H1 (cell line): Measurements from ENCODE around the gene GNL3L. TPM values are rescaled to one million over a fixed set of nuclear protein-coding genes. Genes with fewer than 3 reads are reported as not detected.

Experiments
- CTCF ChIA-PET: fragments of 300-600 bp; sonication (Branson Sonifier 250); formaldehyde crosslinking; loops from one replicate; lab custom pipeline; 2021; ENCODE audit not compliant: partially characterized antibody; lab: Charles Lee
- POLR2A ChIA-PET: fragments of 300-600 bp; sonication (Branson Sonifier 250); formaldehyde crosslinking; loops from one replicate; lab custom pipeline; 2021; ENCODE audit warnings: inconsistent platforms; ENCODE audit not compliant: partially characterized antibody; lab: Charles Lee
- DNase-seq, 2 experiments: peaks; one replicate each; pipeline versions ENCODE4 v3.0.0 to v3.0.0-alpha.2; 2010 to 2022; ENCODE audit warnings: low spot score in 2 of 2, low read depth in 1 of 2, mixed read lengths in 1 of 2
- FAIRE-seq: peaks from 2 replicates; lab custom pipeline; 2011; peaks lifted over from hg19 to GRCh38; lab: Jason Lieb, UNC
- H2AFZ ChIP-seq: 2 replicates; pipeline ENCODE4 v1.8.1; 2012; ENCODE audit warnings: low read length, inconsistent platforms
- H2AK5ac ChIP-seq: 2 replicates; pipeline ENCODE4 v1.6.1; 2013; ENCODE audit warnings: low read depth, low read length
- H2BK120ac ChIP-seq: replicated peaks from 2 replicates; pipeline ENCODE3; 2013; ENCODE audit warnings: low read depth, low read length, inconsistent platforms
- H2BK12ac ChIP-seq: 2 replicates; pipeline ENCODE4 v1.6.1; 2013; ENCODE audit warnings: low read depth, low read length
- H2BK15ac ChIP-seq: 2 replicates; pipeline ENCODE4 v1.6.1; 2013; ENCODE audit warnings: low read length
- H2BK20ac ChIP-seq: 2 replicates; pipeline ENCODE4 v1.6.1; 2013; ENCODE audit warnings: low read length
- H2BK5ac ChIP-seq: 2 replicates; pipeline ENCODE4 v1.6.1; 2013; ENCODE audit warnings: low read depth, low read length
- H3K14ac ChIP-seq: 2 replicates; pipeline ENCODE4 v1.6.1; 2013; ENCODE audit warnings: inconsistent platforms; ENCODE audit not compliant: insufficient read length
- H3K18ac ChIP-seq: 2 replicates; pipeline ENCODE4 v1.6.1; 2013; ENCODE audit warnings: low read length; ENCODE audit errors: extremely low read depth
- H3K23ac ChIP-seq: 2 replicates; pipeline ENCODE4 v1.6.1; 2013; ENCODE audit warnings: inconsistent platforms; ENCODE audit not compliant: insufficient read length
- H3K23me2 ChIP-seq: 2 replicates; pipeline ENCODE4 v1.6.1; 2013; ENCODE audit warnings: low read depth, low read length
- H3K27ac ChIP-seq: 2 replicates; pipeline ENCODE4 v1.6.1; 2011; ENCODE audit warnings: low read depth, low read length, inconsistent platforms
- H3K27me3 ChIP-seq, 4 experiments: replicated peaks in 1 of 4; 1 replicate in 1 of 4; 2 replicates in 3 of 4; pipeline versions ENCODE4 v1.6.1 to v1.8.1; 2011 to 2013; ENCODE audit warnings: low read length in 3 of 4, mild to moderate bottlenecking in 3 of 4, inconsistent platforms in 2 of 4, mixed read lengths in 2 of 4, moderate library complexity in 1 of 4; ENCODE audit not compliant: control insufficient read depth in 3 of 4, insufficient read depth in 3 of 4; ENCODE audit errors: extremely low read depth in 1 of 4
- H3K36me3 ChIP-seq, 4 experiments: 2 replicates each; pipeline versions ENCODE4 v1.6.1 to v1.8.1; 2011 to 2013; ENCODE audit warnings: mild to moderate bottlenecking in 4 of 4, low read length in 3 of 4, moderate library complexity in 2 of 4, control low read depth in 1 of 4, inconsistent platforms in 1 of 4; ENCODE audit not compliant: insufficient read depth in 4 of 4, control insufficient read depth in 2 of 4
- H3K4ac ChIP-seq: replicated peaks from 2 replicates; pipeline ENCODE3; 2013; ENCODE audit warnings: low read length, low read depth, mixed read lengths, inconsistent platforms; ENCODE audit not compliant: insufficient read length
- H3K4me1 ChIP-seq, 4 experiments: replicated peaks in 1 of 4; 1 replicate in 1 of 4; 2 replicates in 3 of 4; pipeline versions ENCODE4 v1.6.1 to v1.8.1; 2011 to 2013; ENCODE audit warnings: low read length in 3 of 4, inconsistent platforms in 2 of 4, mixed read lengths in 1 of 4; ENCODE audit not compliant: insufficient read depth in 4 of 4, control insufficient read depth in 3 of 4
- H3K4me2 ChIP-seq, 2 experiments: 2 replicates each; pipeline versions ENCODE4 v1.6.1 to v1.8.1; 2011 to 2013; ENCODE audit warnings: low read depth in 2 of 2, low read length in 2 of 2, control low read depth in 1 of 2, inconsistent platforms in 1 of 2, mild to moderate bottlenecking in 1 of 2; ENCODE audit not compliant: insufficient read depth in 1 of 2
- H3K4me3 ChIP-seq, 4 experiments: fragments of 200-600, 300-600 bp in 1 of 4; sonication (generic), shearing (Covaris generic), sonication (Bioruptor Twin) in 1 of 4; 2 replicates each; pipeline versions ENCODE4 v1.5.1 to v1.8.1; 2011 to 2016; ENCODE audit warnings: low read length in 4 of 4, low read depth in 3 of 4, control low read depth in 2 of 4, inconsistent platforms in 2 of 4, mild to moderate bottlenecking in 2 of 4, mixed read lengths in 1 of 4, moderate library complexity in 1 of 4; ENCODE audit not compliant: insufficient read depth in 2 of 4; ENCODE audit errors: extremely low read depth in 1 of 4
- H3K56ac ChIP-seq: replicated peaks from 2 replicates; pipeline ENCODE3; 2013; ENCODE audit warnings: low read depth, mild to moderate bottlenecking, mixed read lengths, low read length, inconsistent platforms; ENCODE audit not compliant: insufficient read length
- H3K79me1 ChIP-seq: 2 replicates; pipeline ENCODE4 v1.6.1; 2013; ENCODE audit warnings: low read depth, low read length, control low read depth
- H3K79me2 ChIP-seq, 2 experiments: 2 replicates each; pipeline versions ENCODE4 v1.6.1 to v1.8.1; 2012 to 2013; ENCODE audit warnings: low read length in 2 of 2, mild to moderate bottlenecking in 2 of 2, inconsistent platforms in 1 of 2; ENCODE audit not compliant: insufficient read depth in 2 of 2, control insufficient read depth in 1 of 2
- H3K9ac ChIP-seq, 4 experiments: replicated peaks in 1 of 4; 1 replicate in 1 of 4; 2 replicates in 3 of 4; pipeline versions ENCODE4 v1.6.1 to v1.8.1; 2011 to 2013; ENCODE audit warnings: low read depth in 3 of 4, low read length in 3 of 4, control low read depth in 2 of 4, mild to moderate bottlenecking in 2 of 4, moderate library complexity in 2 of 4, inconsistent platforms in 1 of 4; ENCODE audit errors: extremely low read depth in 1 of 4
- H3K9me3 ChIP-seq, 2 experiments: 2 replicates each; pipeline versions ENCODE4 v1.6.1 to v1.8.1; 2012 to 2013; ENCODE audit warnings: mild to moderate bottlenecking in 2 of 2, moderate library complexity in 2 of 2, control low read depth in 1 of 2, inconsistent platforms in 1 of 2, low read depth in 1 of 2, low read length in 1 of 2, mixed read lengths in 1 of 2; ENCODE audit not compliant: insufficient read depth in 2 of 2
- H4K20me1 ChIP-seq, 2 experiments: replicated peaks in 1 of 2; 2 replicates each; pipeline versions ENCODE3 to v1.8.1; 2011 to 2013; ENCODE audit warnings: inconsistent platforms in 2 of 2, low read length in 2 of 2, mild to moderate bottlenecking in 1 of 2; ENCODE audit not compliant: insufficient read depth in 2 of 2, control insufficient read depth in 1 of 2
- H4K5ac ChIP-seq: 2 replicates; pipeline ENCODE4 v1.6.1; 2013; ENCODE audit warnings: low read length, low read depth, mixed read lengths, inconsistent platforms; ENCODE audit not compliant: insufficient read length
- H4K8ac ChIP-seq: 2 replicates; pipeline ENCODE4 v1.8.0; 2013; ENCODE audit warnings: mild to moderate bottlenecking, moderate library complexity, low read length, inconsistent platforms; ENCODE audit not compliant: insufficient read depth; ENCODE audit errors: extremely low read depth
- H4K91ac ChIP-seq: replicated peaks from 2 replicates; pipeline ENCODE3; 2013; ENCODE audit warnings: low read length, mixed read lengths, inconsistent platforms; ENCODE audit not compliant: insufficient read length
- CTCF ChIP-seq, 3 experiments: IDR thresholded peaks; 1 replicate in 2 of 3; 2 replicates in 1 of 3; pipeline versions ENCODE4 v1.5.1 to v1.6.1; 2011; ENCODE audit warnings: low read length in 3 of 3, mild to moderate bottlenecking in 3 of 3, inconsistent platforms in 2 of 3, low read depth in 1 of 3, moderate library complexity in 1 of 3; ENCODE audit not compliant: insufficient read depth in 1 of 3; ENCODE audit errors: control extremely low read depth in 1 of 3
- EZH2 ChIP-seq: fragments of 200-600 bp; sonication (generic); IDR thresholded peaks from 2 replicates; pipeline ENCODE4 v1.7.1; 2012; ENCODE audit warnings: low read depth, mild to moderate bottlenecking, moderate library complexity, low read length, inconsistent platforms; ENCODE audit not compliant: severe bottlenecking
- JUND ChIP-seq: IDR thresholded peaks from 2 replicates; pipeline ENCODE4 v1.6.1; 2011; ENCODE audit warnings: mild to moderate bottlenecking, improper control_type of control experiment, low read length
- TEAD4 ChIP-seq: IDR thresholded peaks from 2 replicates; pipeline ENCODE4 v1.6.1; 2012; ENCODE audit warnings: low read depth, low read length, inconsistent platforms, mixed read lengths
- ZNF274 ChIP-seq: IDR thresholded peaks from 2 replicates; pipeline ENCODE4 v1.7.0; 2012; ENCODE audit warnings: low read length, borderline replicate concordance; ENCODE audit errors: extremely low read depth
- WGBS, 2 experiments: shearing (Covaris generic) in 1 of 2; methylation state at CpG; one replicate each; pipeline versions ENCODE4 v1.1.6 to v1.1.7; 2013 to 2015; ENCODE audit warnings: low lambda C conversion rate in 2 of 2, mixed read lengths in 2 of 2, inconsistent platforms in 1 of 2, low coverage in 1 of 2, missing lambda C conversion rate in 1 of 2; ENCODE audit not compliant: insufficient replicate concordance in 2 of 2, insufficient coverage in 1 of 2, insufficient read length in 1 of 2; ENCODE audit errors: extremely low coverage in 1 of 2, missing lambda C conversion rate in 1 of 2; 5-methylcytosine and 5-hydroxymethylcytosine counted together
- polyA plus RNA-seq, 7 experiments: library from polyadenylated mRNA; depleted of rRNA in 3 of 7; stranded (reverse) in 5 of 7; unstranded in 2 of 7; fragments of >200 nt in 5 of 7; fragments of 200-250 nt in 2 of 7; gene quantifications; 1 replicate in 5 of 7; 2 replicates in 1 of 7; 4 replicates in 1 of 7; pipeline versions ENCODE4 v1.2.1 to v1.2.3, GENCODE V29; 2011 to 2013; ENCODE audit warnings: missing spikeins in 2 of 7, mixed read lengths in 2 of 7
- total RNA-seq: library from RNA; stranded (reverse); fragmentation: NEBNext Ultra II Directional; extraction: Animal tissue kit (Norgen Biotek cat#: 25700); gene quantifications from 2 replicates; pipeline ENCODE4 v1.2.1, GENCODE V29; 2021
- TF ChIP-seq, protein P1 (sequence below): IDR thresholded peaks from 2 replicates; pipeline ENCODE4 v1.6.1; 2011; ENCODE audit warnings: low read depth, mild to moderate bottlenecking, low read length; ENCODE audit not compliant: insufficient read depth
- TF ChIP-seq, protein P2 (sequence below): IDR thresholded peaks from 2 replicates; pipeline ENCODE4 v1.6.1; 2011; ENCODE audit warnings: low read length, improper control_type of control experiment

GNL3L gene
- total and polyA plus RNA-seq, 2 of the 8 experiments (the other 6 are each of a cell fraction or from before 2014, with no cell fraction given) = 19.1 to 71.2 TPM

DNA sequence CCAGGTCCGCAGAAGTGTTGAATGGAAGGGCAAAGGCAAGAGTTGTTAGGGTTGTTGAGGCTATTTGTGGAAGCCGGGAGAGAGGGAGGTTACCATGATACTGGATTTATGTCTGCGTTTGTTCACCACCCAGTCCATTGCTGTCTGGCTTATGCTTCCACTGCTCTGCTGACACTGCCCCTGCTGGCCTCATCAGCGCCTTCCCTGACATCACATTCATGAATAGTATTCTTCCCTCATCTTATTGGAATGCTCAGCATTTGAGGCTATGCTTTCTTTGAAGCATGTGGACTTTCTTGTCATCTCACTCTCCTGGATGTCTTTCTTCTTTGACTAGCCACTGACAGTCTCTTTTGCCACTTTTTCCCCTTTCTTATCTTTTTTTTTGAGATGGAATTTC, 10.3 kb downstream of the GNL3L start:
- Histone ChIP-seq H3K4ac (no peak overlapping the region), H4K8ac (no peak overlapping the region), H2BK20ac (no peak overlapping the region), H4K5ac (no peak overlapping the region), H4K20me1 (peaks cover 0 to 2% of the 10 kb centered on the region in 2 experiments), H3K14ac (no peak overlapping the region), H3K36me3 (peaks cover 18 to 46% (median 36%) of the 10 kb centered on the region in 4 experiments; a peak in 6 of 8 replicates), H4K91ac (no peak overlapping the region), H3K27ac (no peak overlapping the region), H3K4me2 (no peak overlapping the region), H3K23ac (no peak overlapping the region), H2BK12ac (no peak overlapping the region), H2BK120ac (no peak overlapping the region), H3K79me2 (peaks cover 0 to 7% of the 10 kb centered on the region in 2 experiments; a peak in 2 of 4 replicates), H3K9ac (no peak overlapping the region), H2BK5ac (no peak overlapping the region), H3K9me3 (no peaks in the 10 kb centered on the region), H3K23me2 (no peaks in the 10 kb centered on the region), H3K56ac (no peak overlapping the region), H2BK15ac (no peak overlapping the region), H2AK5ac (no peak overlapping the region), H3K27me3 (no peaks in the 10 kb centered on the region), H3K18ac (no peak overlapping the region), H2AFZ (no peak overlapping the region), H3K4me1 (no peaks in the 10 kb centered on the region), H3K79me1 (peaks cover 2% of the 10 kb centered on the region; the same call in 1 of the 2 replicates), H3K4me3 (no peak overlapping the region)
- ChIA-PET CTCF (no interaction called here), POLR2A (interaction anchor here (1.8 to 3.4 kb wide), 2 partner anchors 12 to 14 kb away, joined by 3 to 14 read pairs; no protein-coding TSS in a partner anchor)
- TF ChIP-seq ZNF274 = no peak
- TF ChIP-seq EZH2 = no peak
- TF ChIP-seq, protein P1, sequence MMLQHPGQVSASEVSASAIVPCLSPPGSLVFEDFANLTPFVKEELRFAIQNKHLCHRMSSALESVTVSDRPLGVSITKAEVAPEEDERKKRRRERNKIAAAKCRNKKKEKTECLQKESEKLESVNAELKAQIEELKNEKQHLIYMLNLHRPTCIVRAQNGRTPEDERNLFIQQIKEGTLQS = no peak
- TF ChIP-seq CTCF (IDR thresholded peaks at IDR 0.05; ENCODE audit: control extremely low read depth in 1 of 3, insufficient read depth in 1 of 3, low read depth in 1 of 3, low read length in 3 of 3) = peak in 1 of 3 experiments; percentile 23; a peak in 1 of 4 replicates
- no peak for TF ChIP-seq TEAD4
- TF ChIP-seq, protein P2, sequence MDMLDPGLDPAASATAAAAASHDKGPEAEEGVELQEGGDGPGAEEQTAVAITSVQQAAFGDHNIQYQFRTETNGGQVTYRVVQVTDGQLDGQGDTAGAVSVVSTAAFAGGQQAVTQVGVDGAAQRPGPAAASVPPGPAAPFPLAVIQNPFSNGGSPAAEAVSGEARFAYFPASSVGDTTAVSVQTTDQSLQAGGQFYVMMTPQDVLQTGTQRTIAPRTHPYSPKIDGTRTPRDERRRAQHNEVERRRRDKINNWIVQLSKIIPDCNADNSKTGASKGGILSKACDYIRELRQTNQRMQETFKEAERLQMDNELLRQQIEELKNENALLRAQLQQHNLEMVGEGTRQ = no peak
- no peak for TF ChIP-seq JUND
- DNase-seq = no peak
- 92% methylated on average over 4 of the region's 4 CpGs; no CpG with 5 or more reads in 1 of the 2 experiments for WGBS, 2 experiments
- peak; percentile 42 for FAIRE-seq
